Small intestine (tissue), 7 donors: ENCODE data around the gene RGS6. TPM values are rescaled to one million over a fixed set of nuclear protein-coding genes. Genes with fewer than 3 reads are reported as not detected.

Experiments used
- DNase-seq, 2 donors: peaks; one replicate each; pipeline versions ENCODE4 v3.0.0 to v3.0.0-alpha.2; 2013
- FAIRE-seq: peaks from 2 replicates; lab custom pipeline; 2012; peaks lifted over from hg19 to GRCh38; lab: Jason Lieb, UNC
- H3K27ac ChIP-seq, 3 donors: one replicate each; pipeline ENCODE4 v1.5.1; 2013; ENCODE audit warnings: low read length in 2 of 3, mild to moderate bottlenecking in 2 of 3, control low read depth in 1 of 3, inconsistent platforms in 1 of 3, low read depth in 1 of 3, moderate library complexity in 1 of 3
- H3K27me3 ChIP-seq, 3 donors: one replicate each; pipeline ENCODE4 v1.6.1; 2013; ENCODE audit warnings: low read length in 3 of 3, inconsistent platforms in 1 of 3; ENCODE audit not compliant: control insufficient read depth in 3 of 3, insufficient read depth in 3 of 3
- H3K36me3 ChIP-seq, 3 donors: one replicate each; pipeline ENCODE4 v1.6.1; 2013; ENCODE audit warnings: low read length in 3 of 3, inconsistent platforms in 1 of 3, low read depth in 1 of 3, mild to moderate bottlenecking in 1 of 3, moderate library complexity in 1 of 3; ENCODE audit not compliant: control insufficient read depth in 3 of 3, insufficient read depth in 2 of 3
- H3K4me1 ChIP-seq, 3 donors: one replicate each; pipeline ENCODE4 v1.6.1; 2013; ENCODE audit warnings: low read length in 2 of 3, inconsistent platforms in 1 of 3, low read depth in 1 of 3, mild to moderate bottlenecking in 1 of 3, moderate library complexity in 1 of 3; ENCODE audit not compliant: control insufficient read depth in 3 of 3, insufficient read depth in 2 of 3
- H3K4me3 ChIP-seq, 3 donors: one replicate each; pipeline ENCODE4 v1.5.1; 2013; ENCODE audit warnings: low read length in 3 of 3, control low read depth in 1 of 3, inconsistent platforms in 1 of 3, low read depth in 1 of 3, mild to moderate bottlenecking in 1 of 3, moderate library complexity in 1 of 3
- H3K9me3 ChIP-seq, 2 donors: one replicate each; pipeline ENCODE4 v1.6.1; 2013; ENCODE audit warnings: low read depth in 1 of 2, low read length in 1 of 2; ENCODE audit not compliant: control insufficient read depth in 2 of 2, insufficient read depth in 1 of 2
- WGBS, 3 donors: extraction: QIAGEN DNeasy Blood & Tissue Kit; methylation state at CpG; one replicate each; pipeline ENCODE4 v1.1.7; 2013; 5-methylcytosine and 5-hydroxymethylcytosine counted together
- polyA plus RNA-seq, 4 donors: library from polyadenylated mRNA; stranded (reverse) in 3 of 4; unstranded in 1 of 4; fragments of 200-250 nt in 3 of 4; fragments of 120-200 nt in 1 of 4; gene quantifications; one replicate each; pipeline versions ENCODE4 v1.2.1 to v1.2.3, GENCODE V29; 2013
- donor health status: healthy with polysubstance abuse.
- donor health status: control.
- donor health status: control.
- donor health status: Bipolar disorder and iron deficiency.
- donor health status: healthy.

Gene RGS6
- polyA plus RNA-seq, 4 donors: 0.54 to 2.1 (median 0.58) TPM; not detected in 1

- Histone ChIP-seq H3K36me3 (no peaks in the 10 kb centered on the region), H3K4me3 (no peak overlapping the region), H3K9me3 (no peaks in the 10 kb centered on the region), H3K4me1 (no peaks in the 10 kb centered on the region), H3K27me3 (no peaks in the 10 kb centered on the region), H3K27ac (no peak overlapping the region)
- FAIRE-seq (no peak), DNase-seq (no peak)
- 8 to 67% (median 50%) methylated on average over 1 of the region's 1 CpG for WGBS, 3 donors
Observed at GRCh38 chr14:72027061-72027460, 94.8 kb downstream of the RGS6 start.

DNA sequence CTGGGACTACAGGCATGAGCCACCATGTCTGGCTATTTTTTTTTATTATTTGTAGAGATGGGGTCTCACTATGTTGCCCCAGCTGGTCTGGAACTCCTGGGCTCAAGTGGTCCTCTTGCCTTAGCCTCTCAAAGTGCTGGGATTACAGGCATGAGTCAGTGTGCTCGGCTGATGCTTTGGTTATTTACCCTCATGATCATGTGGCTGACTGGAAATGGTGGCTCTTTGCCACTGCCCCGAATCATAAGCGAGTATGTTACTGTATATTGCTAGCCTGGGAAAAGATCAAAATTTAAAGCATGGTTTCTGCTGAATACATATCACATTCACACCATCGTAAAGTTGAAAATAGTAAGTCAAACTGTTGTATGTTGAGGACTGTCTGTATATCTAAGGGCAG is 101.1 kb downstream of the RGS6 start:
- Histone ChIP-seq H3K4me1 (no peaks in the 10 kb centered on the region), H3K4me3 (no peak overlapping the region), H3K36me3 (no peaks in the 10 kb centered on the region), H3K9me3 (no peaks in the 10 kb centered on the region), H3K27me3 (no peaks in the 10 kb centered on the region), H3K27ac (no peak overlapping the region)
- FAIRE-seq (no peak), DNase-seq (no peak)
- 67 to 75% (median 72%) methylated on average over 4 of the region's 4 CpGs for WGBS, 3 donors

DNA sequence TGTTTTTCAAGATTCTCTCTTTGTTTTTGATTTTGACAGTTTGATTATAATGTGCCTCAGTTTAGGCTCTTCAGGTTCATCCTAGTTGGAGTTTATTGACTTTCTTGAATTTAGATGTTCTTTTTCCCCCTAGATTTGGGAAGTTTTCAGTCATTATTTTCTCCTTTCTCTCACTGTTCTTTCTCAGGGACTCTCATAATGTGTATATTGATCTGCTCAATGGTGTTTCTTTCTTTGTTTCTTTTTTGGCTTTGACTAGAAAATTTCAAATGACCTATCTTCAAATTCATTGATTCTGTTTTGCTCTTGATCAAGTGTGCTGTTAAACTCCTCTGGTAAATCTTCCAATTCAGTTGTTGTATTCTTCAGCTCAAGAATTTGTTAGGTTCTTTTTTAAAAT is 108.3 kb downstream of the RGS6 start:
- FAIRE-seq (no peak), DNase-seq (no peak)
- Histone ChIP-seq H3K36me3 (no peaks in the 10 kb centered on the region), H3K4me3 (no peak overlapping the region), H3K9me3 (no peaks in the 10 kb centered on the region), H3K4me1 (no peaks in the 10 kb centered on the region), H3K27me3 (no peaks in the 10 kb centered on the region), H3K27ac (no peak overlapping the region)

- Histone ChIP-seq H3K9me3 (no peaks in the 10 kb centered on the region), H3K4me3 (no peak overlapping the region), H3K27me3 (peaks cover 0 to 2% (median 0%) of the 10 kb centered on the region in 3 donors), H3K27ac (no peak overlapping the region), H3K4me1 (no peaks in the 10 kb centered on the region), H3K36me3 (no peaks in the 10 kb centered on the region)
- no peak for FAIRE-seq
- WGBS, 3 donors: 67 to 80% (median 75%) methylated on average over 2 of the region's 2 CpGs
- no peak for DNase-seq
Observed at GRCh38 chr14:72045271-72045670, 113.0 kb downstream of the RGS6 start.

- Histone ChIP-seq H3K36me3 (no peaks in the 10 kb centered on the region), H3K4me1 (no peaks in the 10 kb centered on the region), H3K27me3 (peaks cover 0 to 2% (median 0%) of the 10 kb centered on the region in 3 donors), H3K9me3 (no peaks in the 10 kb centered on the region), H3K4me3 (no peak overlapping the region), H3K27ac (no peak overlapping the region)
- DNase-seq (no peak), FAIRE-seq (no peak)
- 84 to 88% (median 87%) methylated on average over 7 of the region's 7 CpGs for WGBS, 3 donors
Observed at GRCh38 chr14:72045885-72046284, 113.7 kb downstream of the RGS6 start.

- Histone ChIP-seq H3K9me3 (no peaks in the 10 kb centered on the region), H3K4me3 (no peak overlapping the region), H3K4me1 (no peaks in the 10 kb centered on the region), H3K36me3 (no peaks in the 10 kb centered on the region), H3K27me3 (peaks cover 0 to 2% (median 0%) of the 10 kb centered on the region in 3 donors), H3K27ac (no peak overlapping the region)
- 8 to 32% (median 16%) methylated on average over 1 of the region's 1 CpG for WGBS, 3 donors
- FAIRE-seq: no peak
- no peak for DNase-seq
Observed at GRCh38 chr14:72049462-72049861, 117.2 kb downstream of the RGS6 start.

DNA sequence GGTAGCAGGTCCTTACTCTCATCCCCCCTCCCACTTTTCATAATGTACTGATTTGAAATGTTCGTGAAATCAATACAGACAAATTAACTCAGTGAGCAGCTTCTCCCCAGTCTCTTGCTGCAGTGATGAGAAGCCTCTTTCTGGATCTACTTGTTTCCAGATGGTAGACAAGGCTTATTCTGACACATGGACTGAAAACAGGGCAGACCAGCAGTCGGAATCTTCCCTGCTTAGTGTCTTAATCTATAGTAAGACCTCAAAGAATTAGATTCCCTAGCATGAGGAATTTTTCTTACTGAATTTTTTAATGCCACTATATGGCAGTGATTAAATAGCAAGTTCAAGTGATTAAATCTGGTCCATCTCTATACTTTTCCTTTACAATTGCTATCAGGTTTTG is 120.1 kb downstream of the RGS6 start:
- Histone ChIP-seq H3K9me3 (no peaks in the 10 kb centered on the region), H3K36me3 (no peaks in the 10 kb centered on the region), H3K27me3 (no peaks in the 10 kb centered on the region), H3K4me1 (no peaks in the 10 kb centered on the region), H3K4me3 (no peak overlapping the region), H3K27ac (no peak overlapping the region)
- FAIRE-seq: no peak
- 62 to 76% (median 66%) methylated on average over 2 of the region's 2 CpGs for WGBS, 3 donors
- DNase-seq: no peak

DNA sequence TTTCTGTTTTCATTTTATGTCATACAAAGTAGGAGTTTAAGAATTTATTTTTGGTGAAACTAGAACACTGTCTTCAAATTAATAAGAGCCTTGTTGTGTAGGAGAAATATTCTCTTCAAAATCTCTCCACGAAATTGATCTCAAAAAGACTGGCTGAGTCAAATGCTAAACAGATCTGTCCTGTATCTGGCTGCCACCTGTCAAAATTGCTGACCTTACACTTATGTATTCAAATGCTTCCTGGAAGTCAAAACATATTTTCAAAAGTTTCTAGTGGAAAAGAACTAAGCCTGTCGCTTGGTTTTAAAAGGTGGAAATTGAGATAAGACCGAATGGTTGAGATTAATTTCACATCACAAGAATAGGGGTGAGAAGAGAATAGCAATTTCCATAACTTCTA is 121.4 kb downstream of the RGS6 start:
- FAIRE-seq (no peak), DNase-seq (no peak)
- Histone ChIP-seq H3K36me3 (no peaks in the 10 kb centered on the region), H3K4me3 (no peak overlapping the region), H3K27me3 (no peaks in the 10 kb centered on the region), H3K4me1 (no peaks in the 10 kb centered on the region), H3K27ac (no peak overlapping the region), H3K9me3 (no peaks in the 10 kb centered on the region)
- WGBS, 3 donors: 69 to 78% (median 75%) methylated on average over 3 of the region's 3 CpGs

DNA sequence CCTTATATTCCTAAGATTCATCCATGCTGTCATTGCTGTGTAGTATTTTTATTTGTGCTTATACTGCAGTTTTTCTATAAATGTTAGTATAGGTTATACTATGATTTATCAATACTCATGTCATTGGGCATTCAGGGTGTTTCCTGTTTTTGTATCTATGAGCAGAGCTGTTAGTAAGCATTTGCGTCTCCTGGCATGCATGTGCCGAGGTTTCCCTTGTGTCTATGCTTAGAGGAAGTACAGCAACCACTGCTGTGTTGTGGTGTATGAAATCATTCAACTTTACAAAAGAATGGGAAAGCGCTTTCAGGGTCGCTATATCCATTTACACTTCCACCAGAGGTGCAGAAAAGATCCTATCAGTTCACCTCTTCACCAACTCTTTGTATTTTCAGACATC is 122.7 kb downstream of the RGS6 start:
- FAIRE-seq: no peak
- H3K4me1 ChIP-seq: no peaks in the 10 kb centered on the region
- no peaks in the 10 kb centered on the region for H3K36me3 ChIP-seq
- 67 to 80% (median 70%) methylated on average over 4 of the region's 4 CpGs for WGBS, 3 donors
- no peak overlapping the region for H3K27ac ChIP-seq
- no peaks in the 10 kb centered on the region for H3K9me3 ChIP-seq
- no peaks in the 10 kb centered on the region for H3K27me3 ChIP-seq
- no peak overlapping the region for H3K4me3 ChIP-seq
- no peak for DNase-seq
